NCI-H2196 treated with DMSO at 0.1 percent for 48 hours (cell line): ENCODE measurements around the gene FSTL4.

ENCODE experiments used
- DNase-seq: peaks from one replicate; lab custom pipeline; 2025; ENCODE audit not compliant: unreplicated experiment; lab: John Stamatoyannopoulos, UW

The FSTL4 gene

DNA sequence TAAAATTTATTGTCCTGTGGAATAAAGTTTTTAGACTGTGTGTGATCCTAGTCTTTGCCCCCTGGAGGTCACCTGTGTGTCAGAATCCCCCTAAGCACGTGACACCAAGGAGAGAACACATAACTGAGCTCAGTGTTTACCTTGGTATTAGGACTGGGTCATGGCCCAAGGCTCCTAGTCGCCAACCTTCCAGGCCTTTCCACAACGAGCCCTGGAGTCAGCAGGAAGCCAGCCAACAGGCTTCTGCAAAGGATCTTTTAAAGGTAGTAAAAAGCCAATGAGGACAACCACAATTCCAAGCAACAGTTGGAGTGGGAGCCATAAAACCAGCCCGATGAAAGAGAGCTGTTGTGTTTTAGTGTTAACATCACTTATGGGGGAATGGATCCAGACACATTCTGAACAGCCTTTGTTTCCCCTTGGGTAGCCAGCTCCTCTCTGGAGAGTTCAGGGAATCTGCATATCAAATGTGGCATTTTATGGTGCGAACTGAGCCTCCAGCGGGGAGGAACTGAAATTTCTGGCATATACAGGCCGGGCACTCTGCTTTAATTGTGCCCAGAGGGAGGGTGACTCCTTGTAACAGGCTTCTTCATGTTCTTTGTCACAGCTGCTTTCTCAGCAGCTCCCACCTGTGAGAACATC, 239.9 kb downstream of the FSTL4 start:
- no peak for DNase-seq

DNA sequence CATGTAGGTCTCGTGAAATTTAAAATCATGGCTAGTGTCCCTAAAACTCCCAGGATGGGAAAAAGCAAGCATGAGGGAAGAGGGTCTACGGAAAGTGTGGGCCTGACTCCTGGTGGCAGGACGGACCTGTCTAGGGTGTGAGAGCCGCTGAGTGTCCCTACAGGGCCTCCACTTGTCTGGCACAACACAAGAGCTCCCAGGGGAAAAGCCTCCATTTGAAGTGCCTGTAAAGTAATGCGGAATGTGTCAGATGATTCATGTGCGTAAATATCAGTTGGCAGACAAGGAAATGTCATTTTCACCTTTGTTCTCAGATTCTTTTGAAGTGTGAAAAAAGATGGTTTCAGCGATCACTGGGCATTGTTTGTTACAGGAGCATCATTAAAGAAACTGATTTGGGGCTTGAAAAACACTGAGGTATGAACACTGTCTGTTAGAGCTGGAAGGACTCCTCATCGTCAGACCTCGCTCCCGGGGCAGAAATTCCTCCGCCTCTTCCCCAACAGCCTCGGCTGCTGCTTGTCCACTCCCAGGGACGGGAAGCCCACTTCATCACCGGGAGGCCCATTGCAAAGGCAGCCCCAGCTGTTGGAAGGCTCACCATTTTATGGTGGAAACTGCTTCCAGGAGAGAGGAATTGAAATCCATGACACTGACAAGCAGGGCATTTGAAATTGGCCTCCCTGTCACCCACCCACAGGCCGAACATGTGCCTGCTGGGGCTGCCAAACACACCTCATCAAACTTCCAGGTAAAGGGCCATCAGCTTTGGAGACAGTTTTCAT, 240.8 kb downstream of the FSTL4 start:
- DNase-seq, result no peak

DNA sequence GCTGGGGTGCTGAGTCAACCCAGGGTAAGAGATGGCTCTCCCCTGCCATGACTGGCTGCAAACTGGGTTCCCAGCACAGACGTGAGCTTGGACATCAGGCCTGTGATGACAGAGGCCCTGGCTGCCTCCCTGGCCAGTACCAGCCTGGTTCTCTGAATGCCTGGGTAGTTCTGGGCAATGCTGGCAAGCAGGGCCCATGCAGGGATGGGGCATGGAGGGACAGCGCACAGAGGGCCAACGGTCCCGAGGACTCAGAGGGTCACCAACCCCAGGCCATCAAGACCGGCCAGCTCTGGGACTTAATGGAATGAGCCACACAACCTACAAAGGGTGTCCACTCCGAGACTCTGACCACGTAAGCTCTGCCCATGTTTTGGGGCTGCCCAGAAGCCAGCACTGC, 241.4 kb downstream of the FSTL4 start:
- DNase-seq, result no peak

DNA sequence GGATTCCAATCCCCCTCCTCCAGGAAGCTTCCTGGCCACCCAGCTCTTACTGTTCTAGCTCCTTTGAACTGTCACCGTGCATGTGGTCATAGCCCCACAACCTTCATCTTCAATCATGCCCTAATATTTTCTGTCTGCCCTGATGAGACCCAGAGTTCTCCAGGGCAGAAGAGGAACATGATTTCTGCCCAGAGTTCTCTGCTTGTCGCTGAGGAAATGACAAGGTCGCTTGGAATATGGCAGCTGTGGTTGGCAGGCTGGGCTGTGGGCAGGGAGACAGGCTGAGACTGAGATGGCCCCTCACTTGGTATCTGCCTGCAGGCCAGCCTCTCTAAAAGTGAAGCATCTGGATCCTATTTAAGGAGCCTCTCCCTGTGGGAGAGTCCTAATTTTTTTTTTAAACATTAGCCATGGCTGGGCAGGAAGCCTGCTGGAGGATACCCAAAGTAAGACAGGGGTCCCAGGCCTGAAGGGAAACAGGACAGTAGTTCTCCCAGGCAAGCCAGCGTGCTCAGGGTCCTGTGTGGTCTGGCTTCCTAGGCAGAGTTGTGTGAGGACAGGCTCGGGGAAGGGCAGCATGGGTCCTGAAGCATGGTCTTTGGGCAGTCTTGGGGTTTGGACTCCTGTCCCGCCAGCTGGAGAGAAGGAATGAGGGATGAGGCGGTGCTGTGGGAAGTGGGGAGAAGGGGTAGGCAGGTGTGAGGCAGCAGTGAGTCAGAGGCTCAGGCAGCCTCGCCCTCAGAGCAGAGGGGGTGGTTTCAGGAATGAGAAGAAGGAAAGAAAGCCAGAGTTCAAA, 242.1 kb downstream of the FSTL4 start:
- DNase-seq, result no peak

DNA sequence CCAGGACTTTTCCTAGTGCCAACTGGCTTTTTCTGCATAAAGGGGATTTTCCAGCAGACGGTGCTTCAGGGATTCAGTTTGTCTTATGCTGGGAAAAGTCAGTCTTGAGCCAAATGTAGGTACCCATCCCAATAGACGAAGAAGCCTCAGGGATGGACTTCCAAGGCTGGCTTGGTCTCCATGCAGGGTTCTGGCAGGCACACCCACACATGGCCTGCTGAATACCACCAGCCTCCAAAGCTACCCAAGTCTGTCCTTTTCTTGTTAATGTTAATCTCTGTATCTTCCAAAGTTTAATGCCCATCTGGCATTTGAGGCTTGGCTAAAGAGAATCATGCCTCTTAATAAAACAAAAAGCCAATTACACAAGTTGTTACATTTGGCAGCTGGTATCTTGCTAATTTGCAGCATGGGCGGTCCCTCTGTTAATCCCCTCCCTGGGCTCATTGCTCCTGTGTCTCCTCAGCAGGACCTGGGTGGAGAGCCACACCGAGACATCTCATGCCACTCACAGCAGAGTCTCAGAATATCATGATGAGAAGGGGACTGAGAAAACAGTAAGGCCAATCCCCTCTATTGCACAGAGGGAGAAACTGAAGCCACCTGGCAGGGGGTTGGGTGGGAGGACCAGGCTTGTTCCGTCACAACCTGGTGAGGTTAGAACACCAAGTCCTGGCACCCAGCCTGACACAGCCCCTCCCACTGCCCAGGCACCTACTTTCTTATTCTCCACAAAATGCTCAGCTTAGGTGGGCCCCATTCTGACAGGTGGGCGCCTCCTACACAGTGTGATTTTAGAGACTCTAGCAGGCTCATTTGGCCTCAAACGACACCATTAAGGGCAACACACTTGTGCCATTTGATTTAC, 243.2 kb downstream of the FSTL4 start:
- DNase-seq, result no peak

DNA sequence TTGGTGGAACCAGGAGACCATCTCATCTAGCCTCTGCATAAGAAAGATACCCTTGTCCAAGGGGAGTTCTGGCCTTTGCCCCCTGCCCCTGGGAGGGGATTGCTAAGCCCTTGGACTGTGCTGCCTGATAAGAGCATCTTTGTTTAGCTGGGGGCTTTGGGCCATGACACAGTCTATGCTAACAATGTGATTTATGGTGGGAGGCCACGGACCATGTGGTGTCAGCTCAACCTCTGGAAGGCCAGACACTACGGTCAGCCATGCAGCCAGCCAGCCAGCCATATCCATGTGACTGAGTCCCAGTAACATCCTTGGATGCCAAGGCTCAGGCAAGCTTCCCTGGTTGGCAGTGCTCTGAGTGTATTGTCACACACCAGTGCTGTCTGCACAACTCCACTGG, 244.4 kb downstream of the FSTL4 start:
- DNase-seq, result no peak

DNA sequence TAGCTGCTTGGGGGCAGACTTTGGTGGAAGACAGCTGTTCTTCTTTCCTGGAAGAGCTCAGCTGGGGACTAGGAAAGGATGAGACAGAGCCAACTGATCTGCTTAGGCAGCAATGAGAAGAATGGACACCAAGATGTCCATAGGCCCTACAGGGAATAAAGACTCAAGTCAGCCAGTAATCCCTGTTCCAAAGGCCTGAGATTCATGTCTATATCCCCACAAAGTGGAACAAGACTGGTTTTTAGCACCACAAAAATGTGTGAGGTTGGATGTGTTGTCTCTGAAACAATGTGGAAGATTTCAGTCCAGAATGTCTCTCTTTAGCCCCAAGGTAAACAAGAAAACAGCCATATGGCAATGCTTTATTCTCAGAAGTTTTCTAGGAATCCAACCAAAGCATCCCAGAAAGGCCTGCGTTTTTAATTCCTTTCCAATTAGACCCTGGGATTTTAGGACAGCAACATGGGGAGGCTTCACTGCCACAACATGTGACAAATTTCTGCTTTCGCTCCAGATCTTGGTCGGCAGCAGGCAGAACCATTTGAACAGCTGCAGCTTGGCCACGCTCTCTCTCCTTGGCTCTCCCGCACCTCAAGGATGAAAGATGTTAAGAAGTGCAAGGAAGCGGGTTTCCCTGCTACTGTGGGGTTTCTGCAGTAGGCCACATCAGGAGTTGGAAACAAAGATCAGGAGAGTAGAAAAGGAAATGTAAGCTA, 245.1 kb downstream of the FSTL4 start:
- DNase-seq, result no peak

DNA sequence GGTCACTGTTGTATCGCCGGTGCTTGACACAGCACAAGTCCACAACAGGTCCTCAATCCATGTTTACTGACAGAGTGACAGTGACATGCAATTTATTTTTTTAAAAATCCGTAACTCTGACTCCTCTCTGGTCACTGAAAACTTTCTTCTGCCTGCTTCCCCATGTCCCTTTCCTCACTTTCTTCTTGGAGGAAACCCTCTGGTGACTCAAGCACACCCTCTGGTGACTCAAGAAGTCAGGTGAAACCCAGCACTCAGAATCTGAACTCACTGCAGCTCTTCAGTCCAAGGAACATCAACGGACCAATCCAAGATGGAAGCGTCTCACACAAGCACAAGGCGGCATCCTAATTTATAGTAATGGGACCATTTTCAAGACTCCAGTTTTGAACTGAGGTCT, 245.9 kb downstream of the FSTL4 start:
- no peak for DNase-seq

DNA sequence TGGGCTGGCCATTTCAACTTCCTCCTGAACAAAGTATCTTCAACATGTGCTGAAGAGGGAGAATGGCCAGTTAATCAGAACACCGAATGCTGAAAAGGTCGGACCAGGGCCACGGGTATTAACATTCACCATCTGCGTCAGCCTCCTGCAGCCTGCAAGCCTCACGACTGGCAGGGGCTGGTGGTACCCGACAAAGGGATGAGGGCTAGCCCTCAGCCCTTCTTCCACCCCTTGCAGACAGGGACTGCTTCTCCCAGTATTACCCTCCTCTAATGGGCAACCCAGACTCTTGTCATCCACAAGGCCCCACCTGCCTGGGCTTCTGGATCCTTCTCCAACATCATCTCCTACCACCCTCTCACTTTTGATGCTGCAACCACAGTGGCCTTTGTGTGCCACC, 246.6 kb downstream of the FSTL4 start:
- DNase-seq, result no peak

DNA sequence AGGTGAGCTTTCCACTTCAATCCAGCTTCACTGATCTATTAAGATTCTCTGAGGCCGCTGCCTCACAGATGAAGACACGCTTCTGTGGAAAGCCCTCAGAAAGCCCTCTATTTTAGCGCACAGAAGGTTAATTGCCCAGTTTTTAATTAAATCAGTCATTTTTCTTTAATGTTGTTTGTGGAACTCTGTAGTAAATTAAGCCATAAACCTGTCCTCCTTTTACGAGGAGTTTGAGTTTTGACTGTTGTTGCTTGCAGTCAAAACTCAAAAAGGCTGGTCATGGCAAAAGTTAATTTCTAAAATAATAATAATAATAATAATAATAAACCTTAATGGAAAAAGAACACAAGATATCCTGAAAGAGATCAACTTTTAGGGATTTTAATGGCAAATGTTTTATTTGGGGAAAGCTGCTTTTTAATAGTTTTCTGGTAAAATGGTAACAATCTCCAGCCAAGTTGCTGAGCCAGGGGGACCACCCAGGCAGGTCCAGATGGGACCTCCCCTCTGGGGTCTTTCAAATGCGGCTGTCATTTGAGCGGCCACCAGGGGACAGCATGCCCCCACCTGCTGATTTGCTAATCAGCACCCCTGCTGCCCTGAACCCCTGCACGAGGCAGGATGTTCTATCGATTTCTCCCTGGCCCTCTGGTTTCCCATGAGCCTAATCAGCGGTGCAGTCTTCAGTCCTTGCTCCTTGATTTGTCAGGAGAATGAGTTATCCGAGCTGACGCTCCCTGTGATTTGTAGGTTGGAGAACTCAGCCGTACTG, 247.2 kb downstream of the FSTL4 start:
- no peak for DNase-seq

DNA sequence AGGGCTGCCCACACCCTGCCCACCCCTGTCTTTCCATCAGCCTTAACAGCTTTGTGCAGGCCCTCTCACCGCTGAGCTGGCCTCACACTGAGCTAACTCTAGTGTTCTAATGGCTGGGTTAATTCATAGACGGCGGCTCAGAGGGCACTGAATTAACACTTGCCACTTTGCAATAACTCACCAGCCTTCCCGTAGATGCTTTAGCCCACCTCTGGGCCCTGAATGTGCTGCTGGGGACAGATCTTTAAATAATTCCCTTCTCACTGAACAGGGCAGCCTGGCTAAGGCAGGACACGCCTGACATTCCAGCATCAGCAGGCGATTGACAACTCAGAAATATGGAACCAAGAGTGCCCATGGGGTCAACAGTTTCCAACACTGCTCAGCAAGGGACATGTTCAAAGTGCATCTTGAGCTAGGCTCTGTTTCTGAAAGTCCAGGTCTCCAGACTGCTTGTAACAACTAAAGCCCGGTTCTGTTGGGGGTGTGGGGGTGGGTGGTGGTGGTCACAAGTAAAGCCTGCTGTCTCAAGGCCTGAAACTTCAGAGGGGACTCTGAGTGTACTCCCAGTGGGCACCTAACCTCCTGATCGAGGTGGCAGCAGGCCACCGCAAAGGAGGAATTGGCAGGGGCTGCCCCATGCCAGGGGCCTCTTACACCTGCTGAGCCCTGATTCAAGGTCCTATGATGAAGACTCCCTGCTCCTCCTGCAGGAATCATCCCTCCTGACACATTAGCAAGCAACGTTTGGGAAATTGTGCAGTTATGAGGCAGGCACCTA, 248.3 kb downstream of the FSTL4 start:
- DNase-seq, result no peak

DNA sequence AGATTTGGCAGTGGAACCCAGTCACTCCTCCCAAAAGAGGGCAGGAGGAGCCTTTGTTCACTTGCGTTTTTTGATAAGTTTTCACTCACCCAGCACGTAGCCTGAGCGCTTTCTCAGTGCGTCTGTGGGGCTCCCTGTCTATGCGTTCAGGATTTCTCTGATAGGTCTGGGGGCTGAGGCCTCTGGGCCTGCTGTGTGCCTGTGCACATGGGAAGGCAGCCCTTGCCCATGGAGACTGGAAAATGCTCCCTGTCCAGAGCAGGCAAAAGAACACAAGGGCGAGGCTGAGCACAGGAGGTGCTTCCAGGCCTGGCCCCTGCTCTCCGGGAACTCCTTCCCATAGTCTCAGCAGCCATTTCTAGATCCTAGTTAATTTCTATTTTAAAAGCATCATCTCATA, 249.9 kb downstream of the FSTL4 start:
- DNase-seq, result no peak

DNA sequence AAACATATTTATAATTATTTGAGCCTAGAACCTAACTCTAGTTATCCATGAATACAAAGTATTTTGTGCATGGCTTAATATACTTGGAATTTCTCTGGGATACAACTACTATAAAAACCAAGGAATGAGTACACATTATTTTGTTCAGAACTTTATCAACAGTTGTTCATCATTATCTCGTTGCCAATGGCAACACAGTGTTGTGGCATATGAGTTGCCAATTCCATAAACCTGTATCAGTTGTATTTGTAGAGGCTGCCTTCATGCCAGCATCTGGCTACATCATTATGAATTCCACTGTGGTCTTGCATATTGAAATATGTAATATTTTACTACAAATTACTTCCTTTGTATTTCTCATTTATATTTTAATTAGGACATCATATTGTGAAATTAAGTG, 250.4 kb downstream of the FSTL4 start:
- no peak for DNase-seq

DNA sequence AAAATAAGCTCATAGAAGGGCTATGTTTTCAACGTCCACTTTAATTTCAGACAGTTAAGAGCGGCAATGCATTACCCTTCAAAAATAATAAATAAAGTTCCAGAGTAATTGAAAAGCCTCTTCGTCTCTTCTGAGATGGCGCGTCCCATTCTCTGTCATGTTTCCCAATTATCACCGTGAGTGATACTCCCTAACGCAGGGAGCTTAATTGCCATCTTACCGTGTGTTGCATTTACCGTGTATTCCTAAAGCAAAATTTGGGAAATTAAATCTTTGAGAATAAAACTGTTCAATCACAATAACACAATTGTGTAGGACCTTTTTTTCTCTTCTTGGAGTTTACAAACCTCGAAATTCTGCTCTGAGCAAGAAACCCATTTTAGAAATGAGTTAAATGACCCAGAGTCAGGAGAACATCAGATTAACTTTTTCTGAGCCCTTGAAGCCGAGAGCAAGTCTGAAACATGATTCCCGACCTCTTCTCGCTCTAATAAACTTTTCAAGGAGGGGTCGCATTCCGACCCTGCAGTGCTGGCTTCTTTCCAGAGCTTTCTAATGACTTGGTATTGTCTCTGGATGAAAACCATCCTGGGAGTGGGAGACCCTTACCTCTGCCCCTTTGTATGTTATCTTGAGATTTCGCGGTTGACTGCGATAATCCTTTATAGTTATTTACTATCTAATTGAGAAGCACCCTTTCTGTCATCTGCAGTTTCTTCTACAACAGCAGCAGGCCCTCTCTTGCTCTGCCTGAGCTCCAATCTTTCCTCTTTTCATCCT, 251.5 kb downstream of the FSTL4 start:
- DNase-seq, result no peak

DNA sequence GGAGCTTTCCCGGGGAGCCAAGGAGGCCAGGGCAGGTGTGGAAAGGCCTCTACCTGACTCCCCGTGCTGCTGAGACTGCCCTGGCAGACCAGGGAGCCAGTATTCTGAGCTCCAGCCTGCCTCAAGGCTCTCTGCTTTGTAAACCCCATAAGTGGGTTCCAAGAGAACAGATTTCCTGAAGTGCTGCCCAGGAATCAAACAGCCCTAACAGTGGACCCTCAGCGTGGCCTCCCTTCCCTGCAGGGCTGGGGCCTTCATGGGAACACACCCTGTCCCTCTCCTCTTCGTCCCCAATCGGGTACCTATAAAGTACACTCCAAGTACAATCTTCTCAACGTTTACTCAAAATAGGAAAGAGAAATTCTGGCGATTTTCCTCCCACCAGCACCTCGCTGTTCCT, 252.5 kb downstream of the FSTL4 start:
- no peak for DNase-seq

DNA sequence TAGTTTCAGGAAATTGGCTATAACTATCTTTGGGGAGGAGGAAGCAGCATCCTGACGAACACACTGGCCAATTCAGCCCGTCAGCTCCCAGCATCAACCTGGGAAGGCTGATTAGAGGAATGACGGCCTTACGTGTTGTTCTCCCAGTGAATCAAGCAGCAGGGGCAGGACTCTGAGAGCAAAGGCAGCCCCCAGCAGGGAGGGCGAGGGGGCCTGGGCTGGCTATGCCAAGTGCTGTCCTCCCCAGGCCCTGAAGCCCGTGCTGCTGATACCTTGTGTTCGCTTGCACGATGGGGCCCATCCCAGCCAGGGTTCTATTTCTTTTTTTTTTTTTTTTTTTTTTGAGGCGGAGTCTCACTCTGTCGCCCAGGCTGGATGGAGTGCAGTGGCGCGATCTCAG, 254.1 kb downstream of the FSTL4 start:
- no peak for DNase-seq

DNA sequence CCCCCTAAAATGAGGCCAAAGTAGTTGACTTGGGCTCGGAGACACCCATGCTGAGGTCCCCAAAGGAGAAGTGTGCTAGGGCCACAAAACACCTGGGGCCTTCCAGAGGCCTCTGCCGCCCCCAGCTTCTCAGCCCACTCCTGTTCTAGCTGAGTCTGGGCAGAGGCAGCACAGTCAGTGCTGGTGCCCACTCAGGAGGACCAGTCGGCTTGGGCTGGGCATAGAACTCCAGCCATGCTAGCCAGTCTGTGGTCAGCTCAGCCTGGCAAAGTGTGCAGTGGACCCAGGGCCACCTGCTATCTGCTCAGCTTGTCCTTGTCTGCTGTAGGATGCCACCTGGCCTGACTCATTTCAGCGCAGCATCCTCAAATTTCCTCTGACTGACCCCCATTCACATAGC, 254.6 kb downstream of the FSTL4 start:
- DNase-seq, result no peak

DNA sequence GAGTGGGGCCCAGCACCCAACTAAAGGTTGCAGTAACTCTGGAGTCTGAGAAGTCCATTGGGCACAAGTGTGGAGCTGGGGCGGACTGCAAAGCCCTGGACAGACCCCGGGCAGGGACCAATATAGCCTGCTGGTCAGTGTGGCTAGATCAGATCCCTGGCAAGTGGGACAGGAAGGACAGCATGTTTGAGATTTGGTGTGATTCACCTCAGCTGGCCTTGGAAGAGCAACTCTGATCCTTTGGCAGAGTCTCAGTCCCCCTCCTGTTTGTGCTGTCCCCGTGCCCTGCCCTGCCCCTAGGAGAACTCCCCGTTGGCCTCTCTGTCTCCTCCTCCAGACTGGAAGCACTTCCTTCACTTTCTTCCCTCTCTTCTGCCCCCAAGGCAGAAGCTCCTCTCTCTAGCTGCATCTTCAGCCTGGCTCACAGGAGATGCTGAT, 255.3 kb downstream of the FSTL4 start:
- no peak for DNase-seq
